Panc1 (cell line): ENCODE data around the gene DOCK8.

Source experiments
- POLR2AphosphoS5 ChIP-seq: IDR thresholded peaks from 2 replicates; pipeline ENCODE4 v1.6.1; 2012; ENCODE audit warnings: mild to moderate bottlenecking, low read depth, low read length, moderate library complexity
- SIN3A ChIP-seq: IDR thresholded peaks from 2 replicates; pipeline ENCODE4 v1.6.1; 2012; ENCODE audit warnings: low read depth, mild to moderate bottlenecking, low read length, moderate library complexity, borderline replicate concordance; ENCODE audit not compliant: insufficient read depth
- TCF7L2 ChIP-seq: IDR thresholded peaks from 2 replicates; pipeline ENCODE4 v1.6.1; 2011; ENCODE audit warnings: mild to moderate bottlenecking, low read depth, low read length, inconsistent platforms
- TF ChIP-seq, protein P1 (sequence below): fragments of 450-650 bp; IDR thresholded peaks from 2 replicates; pipeline ENCODE4 v1.5.1; 2017; ENCODE audit warnings: mild to moderate bottlenecking
- TF ChIP-seq, protein P2 (sequence below), 2 experiments: IDR thresholded peaks; 2 replicates each; pipeline ENCODE4 v1.6.1; 2011 to 2012; ENCODE audit warnings: low read depth in 2 of 2, control low read depth in 1 of 2, low read length in 1 of 2, mild to moderate bottlenecking in 1 of 2, moderate library complexity in 1 of 2; ENCODE audit not compliant: insufficient read depth in 1 of 2

DNA sequence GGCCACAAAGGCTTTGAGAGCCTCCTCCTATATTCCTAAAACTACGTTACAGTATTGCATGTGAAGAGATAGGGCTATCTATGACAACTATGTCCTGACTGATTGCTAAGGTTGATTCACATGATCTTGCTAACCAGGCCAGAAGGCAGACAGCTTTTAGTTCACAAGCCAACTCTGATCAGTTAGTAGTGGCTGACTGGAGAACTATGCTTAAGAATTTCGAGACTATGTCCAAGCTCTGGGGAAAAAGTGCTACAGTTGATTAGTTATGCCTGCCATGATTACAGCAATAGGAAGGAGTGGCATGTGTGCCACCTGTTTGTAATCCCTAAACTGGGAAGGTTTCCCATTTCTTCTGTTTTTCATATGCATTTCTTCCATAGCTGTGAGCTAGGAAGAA, 223.4 kb downstream of the DOCK8 start:
- TF ChIP-seq SIN3A: no peak
- TF ChIP-seq, protein P1, sequence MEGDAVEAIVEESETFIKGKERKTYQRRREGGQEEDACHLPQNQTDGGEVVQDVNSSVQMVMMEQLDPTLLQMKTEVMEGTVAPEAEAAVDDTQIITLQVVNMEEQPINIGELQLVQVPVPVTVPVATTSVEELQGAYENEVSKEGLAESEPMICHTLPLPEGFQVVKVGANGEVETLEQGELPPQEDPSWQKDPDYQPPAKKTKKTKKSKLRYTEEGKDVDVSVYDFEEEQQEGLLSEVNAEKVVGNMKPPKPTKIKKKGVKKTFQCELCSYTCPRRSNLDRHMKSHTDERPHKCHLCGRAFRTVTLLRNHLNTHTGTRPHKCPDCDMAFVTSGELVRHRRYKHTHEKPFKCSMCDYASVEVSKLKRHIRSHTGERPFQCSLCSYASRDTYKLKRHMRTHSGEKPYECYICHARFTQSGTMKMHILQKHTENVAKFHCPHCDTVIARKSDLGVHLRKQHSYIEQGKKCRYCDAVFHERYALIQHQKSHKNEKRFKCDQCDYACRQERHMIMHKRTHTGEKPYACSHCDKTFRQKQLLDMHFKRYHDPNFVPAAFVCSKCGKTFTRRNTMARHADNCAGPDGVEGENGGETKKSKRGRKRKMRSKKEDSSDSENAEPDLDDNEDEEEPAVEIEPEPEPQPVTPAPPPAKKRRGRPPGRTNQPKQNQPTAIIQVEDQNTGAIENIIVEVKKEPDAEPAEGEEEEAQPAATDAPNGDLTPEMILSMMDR: no peak
- TF ChIP-seq, protein P2, sequence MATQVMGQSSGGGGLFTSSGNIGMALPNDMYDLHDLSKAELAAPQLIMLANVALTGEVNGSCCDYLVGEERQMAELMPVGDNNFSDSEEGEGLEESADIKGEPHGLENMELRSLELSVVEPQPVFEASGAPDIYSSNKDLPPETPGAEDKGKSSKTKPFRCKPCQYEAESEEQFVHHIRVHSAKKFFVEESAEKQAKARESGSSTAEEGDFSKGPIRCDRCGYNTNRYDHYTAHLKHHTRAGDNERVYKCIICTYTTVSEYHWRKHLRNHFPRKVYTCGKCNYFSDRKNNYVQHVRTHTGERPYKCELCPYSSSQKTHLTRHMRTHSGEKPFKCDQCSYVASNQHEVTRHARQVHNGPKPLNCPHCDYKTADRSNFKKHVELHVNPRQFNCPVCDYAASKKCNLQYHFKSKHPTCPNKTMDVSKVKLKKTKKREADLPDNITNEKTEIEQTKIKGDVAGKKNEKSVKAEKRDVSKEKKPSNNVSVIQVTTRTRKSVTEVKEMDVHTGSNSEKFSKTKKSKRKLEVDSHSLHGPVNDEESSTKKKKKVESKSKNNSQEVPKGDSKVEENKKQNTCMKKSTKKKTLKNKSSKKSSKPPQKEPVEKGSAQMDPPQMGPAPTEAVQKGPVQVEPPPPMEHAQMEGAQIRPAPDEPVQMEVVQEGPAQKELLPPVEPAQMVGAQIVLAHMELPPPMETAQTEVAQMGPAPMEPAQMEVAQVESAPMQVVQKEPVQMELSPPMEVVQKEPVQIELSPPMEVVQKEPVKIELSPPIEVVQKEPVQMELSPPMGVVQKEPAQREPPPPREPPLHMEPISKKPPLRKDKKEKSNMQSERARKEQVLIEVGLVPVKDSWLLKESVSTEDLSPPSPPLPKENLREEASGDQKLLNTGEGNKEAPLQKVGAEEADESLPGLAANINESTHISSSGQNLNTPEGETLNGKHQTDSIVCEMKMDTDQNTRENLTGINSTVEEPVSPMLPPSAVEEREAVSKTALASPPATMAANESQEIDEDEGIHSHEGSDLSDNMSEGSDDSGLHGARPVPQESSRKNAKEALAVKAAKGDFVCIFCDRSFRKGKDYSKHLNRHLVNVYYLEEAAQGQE (IDR thresholded peaks at IDR 0.05; ENCODE audit: insufficient read depth in 1 of 2, low read depth in 2 of 2, low read length in 1 of 2): no peak
- no peak for TF ChIP-seq POLR2AphosphoS5
- no peak for TF ChIP-seq TCF7L2
